ENCODE measurements around the gene CYP27B1. TPM values are rescaled to one million over a fixed set of nuclear protein-coding genes. Genes with fewer than 3 reads are reported as not detected.
"Not testable (repeated sequence)": the region's sequence is repeated elsewhere in the genome, so short reads cannot be mapped to it uniquely, and the experiment has no call there.

CYP27B1 gene
- total RNA-seq, 8 experiments from 2014 or later: 0.76 to 3.5 (median 1.6) TPM

DNA sequence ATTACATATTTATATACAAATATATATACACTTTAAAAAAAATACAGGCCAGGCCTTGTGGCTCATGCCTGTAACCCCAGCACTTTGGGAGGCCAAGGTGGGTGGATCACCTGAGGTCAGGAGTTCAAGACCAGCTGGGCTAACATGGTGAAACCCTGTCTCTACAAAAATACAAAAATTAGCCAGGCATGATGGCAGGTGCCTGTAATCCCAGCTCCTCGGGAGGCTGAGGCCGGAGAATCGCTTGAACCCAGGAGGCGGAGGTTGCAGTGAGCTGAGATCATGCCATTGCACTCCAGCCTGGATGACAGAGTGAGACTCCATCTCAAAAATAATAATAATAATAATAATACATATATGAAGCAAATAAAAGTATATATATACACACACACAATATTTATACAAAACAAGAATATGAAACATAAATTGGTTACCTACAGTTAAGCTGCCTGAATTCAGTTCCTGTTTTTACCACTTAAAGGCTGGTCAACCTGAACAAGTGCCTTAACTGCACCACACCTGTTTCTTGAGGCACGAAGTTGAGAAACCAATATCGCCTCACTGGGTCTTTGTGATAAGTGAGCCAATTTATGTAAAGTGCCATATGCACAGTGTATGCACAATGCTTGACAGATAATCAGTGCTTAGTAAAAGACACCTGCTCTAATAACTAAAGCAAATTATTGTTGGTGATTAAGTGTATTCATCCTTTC lies 51.7 kb downstream of the CYP27B1 start:
- H3K4me1 ChIP-seq (replicated peaks in 1 of 2); H3K27ac ChIP-seq; in situ Hi-C loops (cut with MboI; ENCODE audit: low pct_unique_long_range_greater_than_20kb in 2 of 9, low sequenced_read_pairs in 9 of 9, unreplicated experiment in 9 of 9); ATAC-seq (replicated peaks in 6 of 8); H3K4me3 ChIP-seq: not testable (repeated sequence)
- WGBS, 10 experiments: 93 to 100% (median 100%) methylated on average over 2 to 6 of the region's 6 CpGs; no CpG with 5 or more reads in 3 of the 10 experiments

DNA sequence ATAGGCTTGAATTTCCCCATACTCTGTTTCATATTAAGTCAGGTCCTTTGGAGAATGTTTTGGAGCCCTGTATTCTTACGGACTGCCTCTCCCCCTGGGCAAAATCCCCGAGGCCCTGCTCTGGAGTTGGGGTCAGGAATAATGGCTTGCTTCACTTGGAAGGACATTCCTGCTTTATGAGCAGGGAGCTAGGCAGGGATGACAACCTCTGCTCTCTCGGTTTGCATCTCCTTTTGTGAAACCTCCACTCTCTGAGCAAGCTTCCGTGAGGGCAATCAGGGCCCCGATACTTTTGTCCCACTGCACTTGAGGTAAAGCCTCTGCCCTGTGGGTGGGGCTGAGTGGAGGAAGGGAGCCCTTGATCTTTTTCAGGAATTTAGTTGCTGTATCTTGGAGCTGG lies 53.7 kb downstream of the CYP27B1 start:
- Histone ChIP-seq H3K4me3 (no peak overlapping the region), H3K4me1 (replicated peaks in 1 of 2) (no peaks in the 10 kb centered on the region), H3K27ac (no peak overlapping the region)
- no peak for ATAC-seq (replicated peaks in 6 of 8)
- in situ Hi-C loops (cut with MboI; ENCODE audit: low pct_unique_long_range_greater_than_20kb in 2 of 9, low sequenced_read_pairs in 9 of 9, unreplicated experiment in 9 of 9): no loop called here
- WGBS, 10 experiments: 56 to 100% (median 84%) methylated on average over 1 to 5 of the region's 5 CpGs; no CpG with 5 or more reads in 2 of the 10 experiments

DNA sequence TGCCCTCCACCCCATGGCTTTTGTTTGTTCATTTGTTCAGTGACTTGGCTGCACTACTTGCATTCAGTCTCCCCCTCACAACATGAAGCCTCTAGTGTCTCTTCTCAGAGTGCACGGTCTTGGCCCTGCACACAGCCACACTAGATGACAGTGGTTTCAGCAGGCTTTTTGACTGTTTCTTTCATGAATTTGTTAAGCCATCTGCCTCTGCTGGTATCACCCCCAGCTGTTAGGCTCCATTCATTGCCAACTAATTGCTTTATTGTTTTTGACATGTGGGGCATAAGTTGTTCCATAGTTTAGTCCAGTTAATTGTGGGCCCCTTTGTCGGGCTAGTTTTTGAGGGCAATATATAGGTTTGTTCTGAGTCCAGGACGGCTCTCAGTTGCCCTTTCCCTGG lies 54.2 kb downstream of the CYP27B1 start:
- WGBS, 10 experiments: 60 to 100% (median 78%) methylated on average over 1 to 3 of the region's 3 CpGs; no CpG with 5 or more reads in 1 of the 10 experiments
- in situ Hi-C loops (cut with MboI; ENCODE audit: low pct_unique_long_range_greater_than_20kb in 2 of 9, low sequenced_read_pairs in 9 of 9, unreplicated experiment in 9 of 9): no loop called here
- no peak overlapping the region for H3K27ac ChIP-seq

More for the DNA sequence above, 54.2 kb downstream of the CYP27B1 start:
- Histone ChIP-seq H3K4me1 (replicated peaks in 1 of 2) (no peaks in the 10 kb centered on the region), H3K4me3 (no peak overlapping the region)
- no peak for ATAC-seq (replicated peaks in 6 of 8)

Other genes with a start within 250 kb of the CYP27B1 start
- 100 to 1,000 TPM in 5 of 8 experiments, 10 to 100 TPM in 3; 31.9 to 244 (median 136) TPM for gene DDIT3, start 246.6 kb downstream of the CYP27B1 start, total RNA-seq
- 10 to 100 TPM in 4 of 8 experiments, 1 to 10 TPM in 4; 5.5 to 37.5 (median 9.7) TPM for gene MBD6, start 244.3 kb downstream of the CYP27B1 start, total RNA-seq
- gene DCTN2, start 219.9 kb downstream of the CYP27B1 start, total RNA-seq: 100 to 1,000 TPM; 104 to 184 (median 161) TPM
- gene KIF5A, start 217.0 kb downstream of the CYP27B1 start, total RNA-seq: 100 to 1,000 TPM in 1 of 8 experiments, 10 to 100 TPM in 4, 1 to 10 TPM in 2, under 1 TPM in 1; 0.91 to 111 (median 60.5) TPM
- 10 to 100 TPM; 12.5 to 29.4 (median 21.4) TPM for gene PIP4K2C, start 175.9 kb downstream of the CYP27B1 start, total RNA-seq
- 10 to 100 TPM in 7 of 8 experiments, 1 to 10 TPM in 1; 2.8 to 79.9 (median 62.7) TPM for gene DTX3, start 162.3 kb downstream of the CYP27B1 start, total RNA-seq
- gene ARHGEF25, start 155.6 kb downstream of the CYP27B1 start, total RNA-seq: 10 to 100 TPM; 16.1 to 28.5 (median 17.9) TPM
- 10 to 100 TPM in 5 of 8 experiments, 1 to 10 TPM in 1, under 1 TPM in 2; 0.61 to 34.3 (median 19.4) TPM for gene B4GALNT1, start 133.9 kb downstream of the CYP27B1 start, total RNA-seq
- 100 to 1,000 TPM in 6 of 8 experiments, 10 to 100 TPM in 2; 94.0 to 297 (median 134) TPM for gene OS9, start 72.9 kb downstream of the CYP27B1 start, total RNA-seq
- 10 to 100 TPM in 4 of 8 experiments, 1 to 10 TPM in 2, under 1 TPM in 2; 0.31 to 13.8 (median 8.8) TPM for gene AGAP2, start 28.3 kb downstream of the CYP27B1 start, total RNA-seq
- gene TSPAN31, start 22.0 kb downstream of the CYP27B1 start, total RNA-seq: 10 to 100 TPM; 19.8 to 38.6 (median 24.4) TPM
- 100 to 1,000 TPM in 4 of 8 experiments, 10 to 100 TPM in 4; 43.4 to 146 (median 95.5) TPM for gene CDK4, start 14.8 kb downstream of the CYP27B1 start, total RNA-seq
- gene MARCHF9, start 12.0 kb downstream of the CYP27B1 start, total RNA-seq: 10 to 100 TPM in 7 of 8 experiments, 1 to 10 TPM in 1; 1.7 to 23.0 (median 17.0) TPM
- 10 to 100 TPM in 7 of 8 experiments, 1 to 10 TPM in 1; 8.6 to 33.2 (median 15.8) TPM for gene METTL1, start 5.0 kb upstream of the CYP27B1 start, total RNA-seq
- gene EEF1AKMT3, start 5.5 kb upstream of the CYP27B1 start, total RNA-seq: 10 to 100 TPM in 3 of 8 experiments, 1 to 10 TPM in 5; 1.5 to 15.0 (median 6.6) TPM
- 10 to 100 TPM; 15.2 to 39.7 (median 24.3) TPM for gene TSFM, start 15.7 kb upstream of the CYP27B1 start, total RNA-seq
- 10 to 100 TPM in 1 of 8 experiments, 1 to 10 TPM in 7; 2.2 to 15.2 (median 4.5) TPM for gene AVIL, start 51.7 kb upstream of the CYP27B1 start, total RNA-seq
- gene CTDSP2, start 79.7 kb upstream of the CYP27B1 start, total RNA-seq: 10 to 100 TPM; 22.2 to 85.0 (median 36.1) TPM
- gene ATP23, start 174.5 kb upstream of the CYP27B1 start, total RNA-seq: 10 to 100 TPM in 1 of 8 experiments, 1 to 10 TPM in 7; 3.4 to 17.2 (median 6.2) TPM

Data from motor neuron (in vitro differentiated cells).